HG02642 (cell line): ENCODE measurements around the gene MAPK8IP1.

Experiments
- ATAC-seq: cut with Tn5 transposase; IDR thresholded peaks from one replicate; pipeline ENCODE4 v1.9.1; 2021; ENCODE audit warnings: mild to moderate bottlenecking; ENCODE audit not compliant: unreplicated experiment, poor library complexity

MAPK8IP1 gene

DNA sequence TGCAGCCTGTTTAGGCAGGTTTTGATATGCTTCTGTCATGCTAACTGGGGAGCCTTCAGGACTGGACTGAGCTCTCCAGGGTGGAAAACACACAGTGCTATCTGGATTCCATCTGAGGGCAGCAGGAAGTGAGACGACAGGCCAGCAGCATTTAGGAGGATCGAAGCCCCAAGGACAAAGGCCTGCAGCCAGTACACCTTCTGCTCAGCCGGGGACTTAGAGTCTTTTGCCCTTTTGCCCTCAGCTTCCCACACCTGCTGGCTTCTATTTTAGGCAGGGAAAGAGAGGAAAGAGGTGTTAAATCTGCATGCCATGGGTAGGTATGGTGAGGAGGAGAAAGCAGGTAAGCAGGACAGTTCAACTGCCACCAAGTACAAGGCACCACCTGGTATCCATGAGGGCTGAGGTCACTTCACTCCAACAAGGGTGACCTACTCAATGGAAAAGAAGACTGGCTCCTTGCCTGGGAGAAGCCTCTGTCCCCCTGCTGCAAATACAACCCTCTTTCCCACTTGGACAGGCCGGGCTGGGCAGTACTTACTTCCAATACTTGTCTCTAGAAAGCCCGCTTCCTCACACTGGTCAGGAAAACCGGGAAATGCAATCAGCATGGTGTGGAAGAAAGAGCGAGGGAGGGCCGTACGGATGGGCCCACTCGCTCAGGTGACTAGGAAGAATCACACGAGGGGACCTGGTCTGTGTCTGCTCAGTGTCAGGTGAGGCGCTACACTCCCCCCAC is 49.3 kb downstream of the MAPK8IP1 start:
- ATAC-seq: no peak

DNA sequence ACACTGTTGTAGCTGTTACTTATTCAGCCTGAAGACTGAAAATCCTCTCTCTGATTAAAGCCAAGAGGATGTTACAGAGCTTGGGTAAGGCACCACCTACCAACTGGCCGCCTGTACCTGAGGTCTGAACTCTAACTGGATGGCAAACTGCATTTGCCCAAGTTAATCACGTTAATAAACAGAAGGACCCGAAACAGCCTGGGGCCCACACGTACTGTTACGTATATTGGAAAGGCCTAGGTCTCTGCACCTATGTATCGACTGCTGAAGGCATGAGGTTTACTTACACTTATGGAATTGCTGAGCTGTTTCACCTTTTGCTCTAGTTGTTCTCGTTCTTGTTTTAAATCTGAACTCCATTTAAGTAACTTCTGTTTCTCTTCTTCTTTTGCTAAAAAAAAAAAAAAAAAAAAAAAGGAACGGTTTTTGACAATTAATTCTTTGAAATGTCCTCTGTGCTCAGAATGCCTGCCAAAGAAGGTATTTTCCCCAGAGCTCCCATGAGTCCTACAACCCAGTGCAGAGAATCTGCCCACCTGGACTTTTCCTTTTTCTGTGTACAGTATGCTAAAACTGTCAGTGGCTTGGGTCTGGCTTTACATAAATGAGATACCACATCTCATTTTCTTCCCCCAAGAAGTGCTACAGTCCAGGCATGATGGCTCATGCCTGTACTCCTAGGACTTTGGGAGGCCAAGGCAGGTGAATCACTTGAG is 50.1 kb downstream of the MAPK8IP1 start:
- ATAC-seq: no peak

DNA sequence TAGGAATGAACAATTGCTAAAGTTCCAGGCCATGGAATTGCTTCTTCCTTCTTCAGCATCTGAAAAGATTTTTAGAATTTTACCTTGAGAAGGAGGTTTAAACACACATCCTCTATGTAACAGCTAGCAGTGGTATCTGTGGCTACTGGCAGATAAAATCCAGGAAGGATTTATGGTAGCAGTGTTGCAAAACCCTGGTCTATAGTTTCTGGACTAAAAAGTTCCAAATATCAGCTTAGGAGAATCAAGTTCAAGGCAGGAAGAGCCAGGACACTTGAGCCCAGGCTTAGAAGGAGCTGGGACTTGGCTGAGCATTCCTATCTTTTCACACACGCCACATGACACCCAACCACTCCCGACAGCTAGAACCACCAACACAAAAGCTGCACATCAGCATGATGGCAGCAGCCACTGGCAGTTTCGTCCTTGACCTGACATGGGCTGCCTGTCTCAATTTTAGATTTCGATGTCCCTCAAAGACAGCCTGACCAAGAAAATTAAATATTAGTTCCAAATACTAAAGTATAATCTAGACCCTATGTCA is 51.1 kb downstream of the MAPK8IP1 start:
- no peak for ATAC-seq

DNA sequence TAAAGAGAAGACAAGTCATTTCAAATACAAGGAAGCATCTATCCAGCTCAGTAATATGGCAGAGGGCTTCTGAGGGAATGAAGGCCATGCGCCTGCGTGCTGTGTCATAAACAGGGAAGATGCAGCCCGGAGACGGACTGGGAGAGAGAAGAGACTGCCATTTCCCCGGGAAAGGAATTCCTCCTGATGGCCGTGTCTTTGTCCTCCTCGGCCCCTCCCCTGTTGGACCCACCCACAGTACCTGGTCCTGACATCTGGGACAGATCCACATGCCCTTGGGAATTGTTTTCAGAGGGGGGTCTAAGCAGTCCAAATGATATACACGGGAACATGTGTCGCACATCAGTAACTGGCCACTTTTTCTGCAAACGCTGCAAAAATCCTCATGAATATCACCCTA is 52.5 kb downstream of the MAPK8IP1 start:
- ATAC-seq: no peak

DNA sequence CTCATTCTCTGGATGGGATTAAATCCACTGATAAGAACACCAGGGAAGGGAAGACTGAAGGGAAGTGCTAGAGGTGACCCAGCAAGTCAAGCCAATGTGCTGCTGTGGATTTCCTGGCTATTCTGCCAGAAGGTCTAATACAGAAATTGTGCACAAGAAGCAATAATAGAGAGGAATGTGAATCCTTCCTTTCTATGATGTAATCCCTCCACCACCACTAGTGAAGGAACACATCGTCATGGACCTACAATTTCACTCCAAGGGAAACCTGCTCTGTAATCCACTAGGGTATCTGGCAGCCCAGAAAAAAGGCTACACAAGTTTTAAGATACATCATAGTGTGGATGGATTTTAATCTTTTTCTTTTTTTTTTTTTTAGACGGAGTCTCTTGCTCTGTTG is 54.4 kb downstream of the MAPK8IP1 start:
- no peak for ATAC-seq

DNA sequence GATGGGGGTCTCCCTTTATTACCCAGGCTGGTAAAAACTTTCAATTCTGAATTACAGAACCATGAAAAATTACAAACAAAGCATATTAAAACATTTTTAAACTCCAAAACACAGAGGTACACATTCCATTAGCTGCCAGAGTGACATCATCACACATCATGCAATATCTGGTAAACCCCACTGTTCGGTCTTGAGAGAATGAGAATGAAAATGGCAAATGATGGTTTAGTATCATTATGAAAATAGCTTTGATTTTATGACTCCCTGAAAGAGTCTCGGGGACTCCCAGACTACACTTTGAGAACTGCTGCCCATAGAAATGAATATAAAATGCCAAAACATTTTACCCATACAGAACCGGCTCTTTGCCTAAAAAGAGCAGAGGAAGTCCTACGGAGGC is 55.8 kb downstream of the MAPK8IP1 start:
- no peak for ATAC-seq

DNA sequence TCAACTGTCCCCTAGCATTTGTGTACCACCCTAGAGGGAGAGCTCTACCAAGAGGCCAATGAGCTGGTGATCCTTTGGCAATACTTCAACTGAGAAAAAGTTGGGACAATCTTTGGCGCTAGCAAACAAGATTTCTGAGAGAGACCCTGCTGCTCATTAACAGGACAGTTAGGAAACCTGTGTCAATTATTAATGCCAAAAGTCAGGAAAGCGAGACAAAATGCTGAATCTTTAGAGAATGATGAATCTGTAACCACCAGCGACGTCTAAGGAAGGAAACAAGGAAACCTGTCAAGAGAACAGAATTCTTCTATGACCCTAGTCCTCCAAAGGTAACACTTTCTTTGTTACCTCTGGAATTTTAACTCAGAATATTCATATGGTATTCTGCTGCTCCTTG is 56.9 kb downstream of the MAPK8IP1 start:
- no peak for ATAC-seq

DNA sequence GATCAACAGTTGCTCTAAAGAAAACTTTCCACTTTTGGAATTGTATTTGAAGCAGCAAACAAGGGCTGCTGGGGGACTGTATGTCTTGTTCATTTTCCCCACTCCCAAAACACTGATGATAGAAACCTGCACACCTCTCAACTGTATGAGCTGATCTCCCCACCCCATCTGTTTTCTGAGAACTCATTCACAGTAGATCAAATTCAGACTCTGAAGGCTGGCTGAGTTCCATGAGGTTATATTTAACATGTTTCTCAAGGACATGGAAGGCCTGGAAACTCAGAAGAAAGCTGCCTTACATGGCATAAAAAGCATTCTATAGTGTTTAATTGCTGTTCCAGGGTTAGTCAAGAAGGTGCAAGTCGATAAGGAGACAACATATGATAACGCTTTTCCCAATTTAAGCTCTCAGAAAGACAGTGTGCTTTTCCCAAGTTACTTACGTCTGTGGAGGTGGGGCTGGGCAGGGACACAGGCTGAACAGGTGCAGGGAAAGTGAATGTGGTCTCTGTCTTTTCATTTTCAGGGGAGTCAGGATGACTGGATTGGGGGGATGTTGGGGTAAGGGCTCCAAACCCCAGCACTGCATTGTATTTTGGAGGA is 60.0 kb downstream of the MAPK8IP1 start:
- no peak for ATAC-seq

DNA sequence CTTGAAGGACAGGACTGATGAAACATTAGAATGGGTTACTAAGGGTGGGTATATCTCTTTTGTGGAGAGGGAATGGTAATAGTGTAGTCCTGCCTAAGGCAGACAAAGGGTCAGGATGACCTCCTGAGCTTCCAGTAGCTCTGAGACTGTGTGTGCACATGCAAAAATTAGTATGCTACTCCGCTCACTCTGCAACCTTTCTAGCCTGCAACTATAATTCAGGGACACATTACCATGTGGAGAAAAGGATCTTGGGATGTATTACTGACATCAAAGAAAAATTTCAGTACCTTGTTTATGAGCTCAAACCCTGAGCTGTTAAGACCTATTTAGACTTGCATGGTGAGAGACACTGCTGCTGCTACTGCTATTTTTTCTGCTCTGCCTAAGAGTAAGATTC is 62.4 kb downstream of the MAPK8IP1 start:
- ATAC-seq: no peak

DNA sequence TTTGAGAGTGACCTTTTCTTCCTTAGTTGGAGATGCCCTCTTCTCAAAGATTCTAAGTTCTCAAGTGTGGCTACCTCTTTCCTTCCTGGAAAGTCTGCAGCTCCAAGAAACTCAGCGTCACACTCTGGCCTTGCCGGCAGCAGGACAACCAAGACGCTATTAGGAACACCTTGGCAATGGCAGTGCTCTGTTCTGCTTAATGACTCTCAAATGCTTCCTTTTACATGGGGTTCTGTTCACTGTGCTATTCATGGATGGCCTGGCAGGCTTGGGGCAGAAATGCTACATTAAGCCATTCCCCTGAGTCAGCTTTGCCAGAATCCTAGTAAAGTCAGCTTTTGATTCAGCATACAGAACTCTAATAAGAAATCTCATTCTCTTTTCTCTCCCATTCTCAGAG is 62.9 kb downstream of the MAPK8IP1 start:
- ATAC-seq: no peak

DNA sequence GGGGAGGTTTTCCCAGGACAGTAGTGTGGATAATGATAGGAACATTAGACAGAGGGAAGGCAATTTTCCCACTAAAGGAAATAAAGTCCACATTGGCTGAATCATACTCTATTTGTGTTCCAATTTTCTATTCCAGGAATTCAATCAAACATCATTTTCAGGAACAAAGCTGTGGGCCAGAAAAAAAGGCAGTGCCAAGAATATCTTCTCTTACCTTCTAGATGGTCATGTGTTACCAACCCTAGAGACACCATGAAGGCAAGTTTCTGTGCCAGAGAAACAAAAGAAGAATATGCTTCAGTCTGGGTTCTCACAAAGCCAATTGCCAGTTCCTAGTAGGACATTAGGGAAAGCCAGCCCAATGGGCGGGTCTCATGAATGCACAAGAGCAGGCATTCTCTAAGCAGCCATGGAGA is 64.5 kb downstream of the MAPK8IP1 start:
- ATAC-seq: no peak
